M059J (cell line): Measurements from ENCODE around the gene SFXN5. TPM values are rescaled to one million over a fixed set of nuclear protein-coding genes. Genes with fewer than 3 reads are reported as not detected.

Experiments
- DNase-seq: peaks from one replicate; pipeline ENCODE4 v3.0.0-alpha.2; 2012; ENCODE audit warnings: low read depth
- total RNA-seq: library from RNA; depleted of rRNA; stranded (reverse); fragments of >200 nt; shearing (Covaris generic); gene quantifications from 2 replicates; pipeline ENCODE4 v1.2.3, GENCODE V29; 2014

Gene SFXN5
- total RNA-seq, 1 experiment from 2014 or later: 17.3 TPM

DNA sequence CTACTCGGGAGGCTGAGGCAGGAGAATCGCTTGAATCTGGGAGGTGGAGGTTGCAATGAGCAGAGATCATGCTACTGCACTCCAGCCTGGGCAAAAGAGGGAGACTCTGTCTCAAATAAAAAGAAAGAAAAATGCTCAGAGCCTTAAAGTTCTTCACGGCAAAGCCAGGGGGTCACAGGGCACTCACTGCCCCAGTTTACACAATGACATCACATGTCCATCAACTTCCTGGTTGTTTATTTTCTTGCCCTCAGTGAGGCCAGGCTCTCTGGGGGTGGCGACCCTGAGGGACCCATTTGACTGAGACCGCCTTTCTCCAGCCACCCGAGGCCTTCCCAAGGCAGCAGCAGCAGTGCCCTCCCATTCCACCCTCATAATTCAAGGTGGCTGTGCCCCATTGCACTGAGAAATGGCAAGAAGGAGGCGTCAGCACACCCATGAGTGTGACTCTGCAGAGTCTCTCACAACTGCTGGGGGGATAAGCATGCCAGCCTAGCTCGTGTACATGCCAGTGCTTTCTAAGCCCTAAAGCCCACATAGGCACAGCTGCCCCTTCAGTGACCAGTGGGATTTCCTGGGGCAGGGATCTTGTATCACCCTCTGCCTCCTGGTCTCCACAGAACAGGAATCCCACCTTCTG, 50.0 kb downstream of the SFXN5 start:
- DNase-seq: peak; percentile 13

- DNase-seq: peak; percentile 89
Measured at GRCh38 chr2:73020657-73021370, 50.7 kb downstream of the SFXN5 start.

GRCh38 chr2:73020306-73020656, 51.2 kb downstream of the SFXN5 start:
- no peak for DNase-seq

DNA sequence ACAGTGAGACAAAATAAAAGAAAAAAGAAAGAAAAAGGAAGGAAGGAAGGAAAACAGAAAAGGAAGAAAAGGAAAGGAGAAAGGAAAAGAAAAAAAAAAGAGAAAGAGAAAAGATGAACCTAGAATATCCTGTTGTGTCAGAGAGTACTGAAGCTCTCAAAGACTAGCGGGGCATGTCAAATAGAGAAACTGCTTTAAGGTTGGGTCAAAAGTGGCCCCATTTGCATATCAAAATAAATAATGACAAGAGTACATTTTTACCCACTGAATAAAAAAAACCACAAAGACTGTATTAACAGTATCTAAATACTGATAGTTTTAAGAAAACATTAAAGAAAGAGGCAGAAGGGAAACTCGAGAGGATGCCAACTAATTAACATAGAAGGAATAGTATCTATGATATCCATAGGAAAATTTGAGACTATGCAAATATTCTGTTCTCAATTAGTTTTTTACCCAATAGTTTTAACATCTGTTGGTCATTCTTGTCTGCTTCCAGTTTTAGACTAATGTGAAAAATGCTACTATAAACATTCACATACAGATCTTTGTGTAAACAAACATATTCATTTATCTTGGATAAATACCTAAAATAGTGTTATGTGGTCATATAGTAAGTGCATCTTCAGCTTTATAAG, 53.2 kb downstream of the SFXN5 start:
- DNase-seq: peak; percentile 53

- peak; percentile 49 for DNase-seq
Measured at GRCh38 chr2:73013936-73014335, 57.6 kb downstream of the SFXN5 start.

- no peak for DNase-seq
Measured at GRCh38 chr2:73009177-73009839, 62.2 kb downstream of the SFXN5 start.

GRCh38 chr2:73008766-73009135, 62.8 kb downstream of the SFXN5 start:
- DNase-seq: no peak

- no peak for DNase-seq
Measured at GRCh38 chr2:73007991-73008765, 63.3 kb downstream of the SFXN5 start.

DNA sequence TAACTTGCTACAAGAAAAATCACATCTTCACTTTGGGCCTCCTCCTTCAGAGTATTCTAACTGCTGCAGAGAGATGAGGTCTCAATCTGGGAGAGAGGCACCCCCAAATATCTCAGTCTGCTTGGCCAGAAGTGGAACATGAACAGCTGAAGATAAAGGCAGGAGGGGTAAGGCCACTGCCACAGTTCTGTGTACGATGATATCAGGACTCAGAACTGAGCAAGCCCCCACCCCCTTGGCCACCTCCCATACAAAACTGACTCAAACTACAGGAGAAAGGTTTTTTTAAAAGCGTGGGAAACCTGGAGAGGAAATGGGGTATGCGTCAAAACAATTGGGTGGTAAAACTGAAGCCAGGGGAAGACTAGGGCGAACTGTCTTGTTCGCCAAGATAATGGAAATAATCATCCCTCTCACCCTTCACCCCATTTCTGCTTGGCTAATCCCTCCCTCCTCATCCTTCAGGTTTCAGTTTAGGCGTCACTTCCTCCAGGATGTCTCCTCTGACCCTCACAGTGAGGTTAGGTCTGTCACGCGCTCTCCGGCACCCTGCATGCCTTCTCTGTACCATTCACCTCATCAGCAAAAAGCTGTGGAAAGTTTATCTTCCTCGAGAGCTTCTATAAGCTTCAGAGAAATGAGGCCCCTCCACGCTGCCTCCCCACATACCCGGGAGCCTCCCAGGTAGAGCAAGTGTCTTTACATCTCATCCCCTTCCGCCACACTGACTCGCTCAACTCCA, 64.4 kb downstream of the SFXN5 start:
- DNase-seq: no peak

- no peak for DNase-seq
Measured at GRCh38 chr2:73004889-73005596, 66.5 kb downstream of the SFXN5 start.

- DNase-seq: no peak
Measured at GRCh38 chr2:73004466-73004865, 67.0 kb downstream of the SFXN5 start.

DNA sequence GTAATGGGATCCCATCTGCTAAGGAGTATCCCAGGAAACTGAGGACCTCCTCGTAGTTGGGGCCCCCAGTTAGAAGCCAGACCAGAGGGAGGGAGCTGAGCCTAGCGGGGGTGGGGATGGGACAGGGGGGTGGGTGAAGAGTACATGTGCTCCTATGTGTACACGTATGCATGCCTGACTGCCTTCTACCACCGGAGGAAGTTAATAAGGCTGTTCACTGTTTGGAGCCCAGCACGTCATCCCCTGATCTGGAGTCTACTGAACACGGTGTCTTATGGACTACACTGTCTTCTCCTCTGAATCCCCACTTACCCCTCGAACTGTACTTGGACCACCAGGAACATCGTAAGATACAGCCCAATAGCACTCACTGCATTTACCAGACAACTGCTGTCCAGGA, 68.5 kb downstream of the SFXN5 start:
- DNase-seq: no peak

- no peak for DNase-seq
Measured at GRCh38 chr2:73000808-73001570, 70.5 kb downstream of the SFXN5 start.

GRCh38 chr2:72999729-73000725, 71.5 kb downstream of the SFXN5 start:
- DNase-seq: peak; percentile 92

DNA sequence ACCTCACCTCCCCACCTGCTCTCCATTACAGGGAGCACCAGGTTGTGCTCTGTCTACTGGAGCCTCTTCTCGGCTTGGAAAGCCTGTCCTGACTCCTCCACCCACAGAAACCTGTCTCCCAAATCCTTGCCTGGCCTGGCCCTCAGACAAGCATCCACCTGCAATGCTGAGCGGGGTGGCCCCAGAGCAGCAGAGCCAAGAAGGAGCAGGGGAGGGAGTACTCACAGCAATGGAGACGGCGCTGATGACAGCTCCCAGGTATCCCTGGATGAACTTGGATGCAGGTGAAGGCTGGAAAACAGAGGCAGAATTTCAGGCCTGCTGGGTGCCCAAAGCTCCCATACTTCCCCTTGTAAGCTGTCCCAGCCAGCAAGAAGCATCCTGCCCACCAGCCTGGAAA, 72.8 kb downstream of the SFXN5 start:
- no peak for DNase-seq

DNA sequence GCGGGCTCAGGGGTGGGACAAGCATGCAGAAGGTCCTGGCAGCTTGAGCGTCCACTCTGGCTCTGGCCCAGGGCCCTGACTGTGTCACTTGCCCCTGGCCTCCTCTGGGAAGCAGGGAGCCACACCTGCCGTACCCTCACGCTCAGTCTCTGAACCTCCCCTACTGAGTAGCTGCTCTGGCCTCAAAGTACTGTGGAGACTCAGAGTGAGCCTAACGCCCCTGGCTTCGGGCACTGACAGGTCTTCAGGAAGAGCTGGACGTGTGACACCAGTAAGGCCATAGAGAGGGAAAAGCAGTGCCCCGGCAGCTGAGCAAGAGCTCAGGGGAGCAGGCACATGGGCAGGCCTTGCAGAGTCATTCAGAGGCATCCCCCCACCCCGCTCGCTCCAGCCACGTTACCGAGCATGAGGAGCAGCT, 73.3 kb downstream of the SFXN5 start:
- no peak for DNase-seq

GRCh38 chr2:72996117-72996502, 75.4 kb downstream of the SFXN5 start:
- DNase-seq: no peak

GRCh38 chr2:72995430-72996116, 75.9 kb downstream of the SFXN5 start:
- DNase-seq: no peak
